DOHH2 (cell line): Measurements from ENCODE around the gene TDRD15.

Experiments used
- H3F3A ChIP-seq: fragments of 200-600 bp; sonication (generic), shearing (Covaris generic); 2 replicates; pipeline ENCODE4 v1.6.0; 2016; ENCODE audit warnings: antibody characterized with exemption, mild to moderate bottlenecking; ENCODE audit not compliant: control insufficient read depth, insufficient read depth
- H3K27ac ChIP-seq: fragments of 200-600 bp; sonication (generic); 2 replicates; pipeline ENCODE4 v1.5.1; 2014; ENCODE audit warnings: low read depth, mild to moderate bottlenecking, low read length, moderate library complexity
- H3K27me3 ChIP-seq: fragments of 200-600 bp; sonication (generic); 2 replicates; pipeline ENCODE4 v1.6.1; 2014; ENCODE audit warnings: mild to moderate bottlenecking, low read length, mixed read lengths; ENCODE audit not compliant: control insufficient read depth
- H3K36me3 ChIP-seq: fragments of 200-600 bp; sonication (generic); 2 replicates; pipeline ENCODE4 v1.6.1; 2014; ENCODE audit warnings: mild to moderate bottlenecking, low read length, moderate library complexity, mixed read lengths; ENCODE audit not compliant: control insufficient read depth
- H3K4me1 ChIP-seq: fragments of 200-600 bp; sonication (generic); 2 replicates; pipeline ENCODE4 v1.6.1; 2014; ENCODE audit warnings: mild to moderate bottlenecking, low read length, mixed read lengths; ENCODE audit not compliant: control insufficient read depth
- H3K4me2 ChIP-seq: fragments of 200-600 bp; sonication (generic); 2 replicates; pipeline ENCODE4 v1.6.0; 2014; ENCODE audit warnings: mild to moderate bottlenecking, low read length, moderate library complexity
- H3K4me3 ChIP-seq: fragments of 200-600 bp; sonication (generic); 2 replicates; pipeline ENCODE4 v1.5.1; 2014; ENCODE audit warnings: mild to moderate bottlenecking, low read length, mixed read lengths
- H3K79me2 ChIP-seq: fragments of 200-600 bp; sonication (generic); 2 replicates; pipeline ENCODE4 v1.6.1; 2014; ENCODE audit warnings: mild to moderate bottlenecking, low read length, mixed read lengths; ENCODE audit not compliant: control insufficient read depth
- H3K9me2 ChIP-seq: fragments of 200-600 bp; sonication (generic); replicated peaks from 2 replicates; pipeline ENCODE4 v1.6.1; 2014; ENCODE audit warnings: mild to moderate bottlenecking, low read length, mixed read lengths; ENCODE audit not compliant: control insufficient read depth
- H3K9me3 ChIP-seq: fragments of 200-600 bp; sonication (generic); 2 replicates; pipeline ENCODE4 v1.6.1; 2014; ENCODE audit warnings: antibody characterized with exemption, low read length, mixed read lengths; ENCODE audit not compliant: control insufficient read depth, insufficient read depth
- H4K20me1 ChIP-seq: fragments of 200-600 bp; sonication (generic); 2 replicates; pipeline ENCODE4 v1.6.0; 2014; ENCODE audit warnings: low read depth, mild to moderate bottlenecking, antibody characterized with exemption, low read length, moderate library complexity; ENCODE audit not compliant: control insufficient read depth, insufficient read depth
- CTCF ChIP-seq: fragments of 200-600 bp; sonication (generic); IDR thresholded peaks from one replicate; pipeline ENCODE4 v1.5.1; 2014; ENCODE audit warnings: antibody characterized with exemption, mild to moderate bottlenecking, low read depth, low read length; ENCODE audit not compliant: poor library complexity, severe bottlenecking
- EZH2phosphoT487 ChIP-seq: fragments of 200-600 bp; sonication (generic); IDR thresholded peaks from 2 replicates; pipeline ENCODE4 v1.6.1; 2017; ENCODE audit warnings: borderline replicate concordance, mild to moderate bottlenecking, antibody characterized with exemption, low read length, moderate library complexity, mixed read lengths

TDRD15 gene

DNA sequence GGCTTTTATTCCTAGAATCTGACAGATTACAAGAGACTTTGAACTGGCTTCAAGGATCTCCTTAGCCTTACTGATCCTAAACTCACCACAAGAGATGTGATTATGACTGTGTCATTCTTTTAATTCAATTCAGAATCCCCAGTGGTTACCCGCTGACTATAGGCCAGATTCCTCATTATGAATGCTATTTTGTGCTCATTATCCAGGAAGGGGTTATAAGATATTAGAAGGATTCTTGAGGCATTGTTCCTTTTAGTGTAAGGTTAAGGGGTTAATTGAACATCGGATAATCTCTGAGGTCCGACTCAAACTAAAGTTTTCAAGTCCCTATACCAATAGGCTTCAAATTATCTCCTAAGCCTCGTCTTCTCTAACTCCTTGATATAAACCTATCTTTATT is 39.4 kb upstream of the TDRD15 start:
- H3K79me2 ChIP-seq, result no peaks in the 10 kb centered on the region
- no peaks in the 10 kb centered on the region for H4K20me1 ChIP-seq
- H3K27ac ChIP-seq, result no peak overlapping the region
- no peak overlapping the region for H3K4me2 ChIP-seq
- no peaks in the 10 kb centered on the region for H3K36me3 ChIP-seq
- no peak overlapping the region for H3K4me3 ChIP-seq
- H3K9me2 ChIP-seq, result no peaks in the 10 kb centered on the region
- no peak for TF ChIP-seq CTCF
- no peak for TF ChIP-seq EZH2phosphoT487
- no peaks in the 10 kb centered on the region for H3F3A ChIP-seq
- no peaks in the 10 kb centered on the region for H3K9me3 ChIP-seq
- H3K27me3 ChIP-seq, result no peaks in the 10 kb centered on the region
- no peaks in the 10 kb centered on the region for H3K4me1 ChIP-seq

GRCh38 chr2:21092308-21092869 is 31.4 kb upstream of the TDRD15 start:
- Histone ChIP-seq H3K27ac (no peak overlapping the region), H3K36me3 (no peaks in the 10 kb centered on the region), H3K9me2 (no peaks in the 10 kb centered on the region), H3K4me2 (no peak overlapping the region), H3K4me1 (no peaks in the 10 kb centered on the region), H3K4me3 (no peak overlapping the region), H3K79me2 (no peaks in the 10 kb centered on the region), H4K20me1 (no peaks in the 10 kb centered on the region), H3K9me3 (no peaks in the 10 kb centered on the region), H3K27me3 (no peaks in the 10 kb centered on the region), H3F3A (no peaks in the 10 kb centered on the region)
- TF ChIP-seq CTCF, result no peak
- TF ChIP-seq EZH2phosphoT487, result no peak

DNA sequence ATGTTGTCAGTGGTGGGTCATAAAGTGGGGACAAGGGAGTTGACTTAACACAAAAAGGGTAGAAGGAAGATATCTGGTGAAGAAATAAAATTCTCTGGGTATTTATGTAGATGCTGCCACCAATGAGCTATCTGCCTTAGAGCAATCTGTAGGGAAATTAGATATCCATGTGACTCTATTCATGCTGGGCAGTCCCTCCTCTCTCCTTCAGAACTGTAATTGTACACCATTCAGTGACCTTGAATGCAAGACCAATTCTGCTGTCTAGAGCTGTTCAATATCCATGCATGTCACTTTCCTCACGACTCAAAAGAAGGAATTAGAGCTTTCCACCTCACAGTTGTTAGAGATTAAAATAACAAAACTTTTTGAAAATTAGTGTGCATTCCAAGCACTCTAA is 28.6 kb upstream of the TDRD15 start:
- Histone ChIP-seq H3K4me2 (no peak overlapping the region), H3K27ac (no peak overlapping the region), H3K36me3 (no peaks in the 10 kb centered on the region), H3K9me3 (no peaks in the 10 kb centered on the region), H3K4me3 (no peak overlapping the region), H3F3A (no peaks in the 10 kb centered on the region), H3K9me2 (no peaks in the 10 kb centered on the region), H4K20me1 (no peaks in the 10 kb centered on the region), H3K79me2 (no peaks in the 10 kb centered on the region), H3K4me1 (no peaks in the 10 kb centered on the region), H3K27me3 (no peaks in the 10 kb centered on the region)
- no peak for TF ChIP-seq CTCF
- TF ChIP-seq EZH2phosphoT487, result no peak

DNA sequence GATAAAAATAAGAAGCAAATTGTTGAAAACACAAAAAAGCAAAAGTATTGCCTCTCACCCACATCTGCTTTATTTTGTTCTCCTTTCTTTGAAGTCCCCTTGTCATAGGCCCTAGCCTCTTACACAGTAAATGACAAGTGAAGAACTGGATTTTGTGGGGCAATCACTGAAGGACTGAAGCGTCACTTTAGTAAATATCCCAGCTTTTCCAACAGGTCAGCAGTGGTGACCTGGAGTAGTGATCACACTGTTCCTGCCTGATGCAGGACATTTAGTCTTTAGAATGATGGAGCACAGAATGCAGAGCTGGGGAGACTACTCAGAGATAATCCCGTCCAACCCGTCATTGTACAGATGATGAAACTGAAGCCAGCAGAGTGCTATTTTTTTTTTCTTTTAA is 28.1 kb upstream of the TDRD15 start:
- H3K27ac ChIP-seq, result no peak overlapping the region
- no peaks in the 10 kb centered on the region for H3K27me3 ChIP-seq
- no peak overlapping the region for H3K4me3 ChIP-seq
- TF ChIP-seq EZH2phosphoT487 (no peak), CTCF (no peak)
- H3K9me3 ChIP-seq, result no peaks in the 10 kb centered on the region
- H3K4me1 ChIP-seq, result no peaks in the 10 kb centered on the region
- no peaks in the 10 kb centered on the region for H3K36me3 ChIP-seq
- H3K79me2 ChIP-seq, result no peaks in the 10 kb centered on the region
- no peak overlapping the region for H3K4me2 ChIP-seq
- no peaks in the 10 kb centered on the region for H4K20me1 ChIP-seq
- no peaks in the 10 kb centered on the region for H3K9me2 ChIP-seq
- no peaks in the 10 kb centered on the region for H3F3A ChIP-seq
